ENCODE measurements around the gene SLC44A2. TPM values are rescaled to one million over a fixed set of nuclear protein-coding genes. Genes with fewer than 3 reads are reported as not detected.

Gene SLC44A2
- total RNA-seq (2014; rRNA removed; shearing (Covaris generic)): 48.5 and 80.6 TPM in 2 replicates

- peak; percentile 89 for DNase-seq (ENCODE audit: low spot score)
Measured at GRCh38 chr19:10625003-10625761, at the start of gene SLC44A2. Gene SLC44A2 (plus strand): TSS chr19:10625553. CDS start chr19:10625634, 81 bp downstream.

- DNase-seq (ENCODE audit: low spot score): no peak
Measured at GRCh38 chr19:10577951-10578350, 47.4 kb upstream of the SLC44A2 start.

GRCh38 chr19:10580979-10581631 lies 44.2 kb upstream of the SLC44A2 start:
- DNase-seq (ENCODE audit: low spot score): peak; percentile 90

GRCh38 chr19:10582091-10582490 lies 43.3 kb upstream of the SLC44A2 start:
- no peak for DNase-seq (ENCODE audit: low spot score)

- no peak for DNase-seq (ENCODE audit: low spot score)
Measured at GRCh38 chr19:10583036-10583776, 42.1 kb upstream of the SLC44A2 start.

GRCh38 chr19:10586396-10586795 lies 39.0 kb upstream of the SLC44A2 start:
- no peak for DNase-seq (ENCODE audit: low spot score)

- peak; percentile 63 for DNase-seq (ENCODE audit: low spot score)
Measured at GRCh38 chr19:10587022-10587838, 38.1 kb upstream of the SLC44A2 start, which contains the start of gene AP1M2. Gene AP1M2 (minus strand): TSS chr19:10587312. CDS start chr19:10587231, 81 bp downstream.

- DNase-seq (ENCODE audit: low spot score): no peak
Measured at GRCh38 chr19:10587839-10588150, 37.6 kb upstream of the SLC44A2 start.

- DNase-seq (ENCODE audit: low spot score): no peak
Measured at GRCh38 chr19:10593148-10593547, 32.2 kb upstream of the SLC44A2 start.

GRCh38 chr19:10593820-10594637 lies 31.3 kb upstream of the SLC44A2 start:
- no peak for DNase-seq (ENCODE audit: low spot score)

- DNase-seq (ENCODE audit: low spot score): no peak
Measured at GRCh38 chr19:10600149-10600548, 25.2 kb upstream of the SLC44A2 start.

GRCh38 chr19:10601999-10602329 lies 23.4 kb upstream of the SLC44A2 start:
- no peak for DNase-seq (ENCODE audit: low spot score)

- peak; percentile 46 for DNase-seq (ENCODE audit: low spot score)
Measured at GRCh38 chr19:10602330-10603083, 22.8 kb upstream of the SLC44A2 start.

GRCh38 chr19:10603084-10603872 lies 22.1 kb upstream of the SLC44A2 start:
- DNase-seq (ENCODE audit: low spot score): no peak

- peak; percentile 20 for DNase-seq (ENCODE audit: low spot score)
Measured at GRCh38 chr19:10603873-10604459, 21.4 kb upstream of the SLC44A2 start.

- DNase-seq (ENCODE audit: low spot score): peak; percentile 56
Measured at GRCh38 chr19:10604460-10604980, 20.8 kb upstream of the SLC44A2 start.

- no peak for DNase-seq (ENCODE audit: low spot score)
Measured at GRCh38 chr19:10611907-10612306, 13.4 kb upstream of the SLC44A2 start.

GRCh38 chr19:10612499-10613119 lies 12.7 kb upstream of the SLC44A2 start:
- peak; percentile 54 for DNase-seq (ENCODE audit: low spot score)

All from HT-29 (cell line).